OCI-LY3 (cell line): ENCODE results near the gene GRK3.
"Not testable (repeated sequence)": the region's sequence is repeated elsewhere in the genome, so short reads cannot be mapped to it uniquely, and the experiment has no call there.

Experiments used
- H2AFZ ChIP-seq: fragments of 200-600, 300-600 bp; shearing (Covaris generic); 2 replicates; pipeline ENCODE4 v1.6.0; 2014; ENCODE audit warnings: antibody characterized with exemption, low read depth, low read length
- H3K27ac ChIP-seq: fragments of 200-600, 300-600 bp; sonication (generic); 2 replicates; pipeline ENCODE4 v1.5.1; 2014; ENCODE audit warnings: mild to moderate bottlenecking, low read length, moderate library complexity, mixed read lengths
- H3K27me3 ChIP-seq: fragments of 200-600, 300-600 bp; sonication (generic); 2 replicates; pipeline ENCODE4 v1.6.1; 2014; ENCODE audit warnings: low read depth, low read length, mixed read lengths
- H3K36me3 ChIP-seq: fragments of 200-600, 300-600 bp; sonication (generic); replicated peaks from 2 replicates; pipeline ENCODE3; 2014; ENCODE audit warnings: low read depth, low read length, mixed read lengths
- H3K4me1 ChIP-seq: fragments of 300-600, 200-600 bp; sonication (generic); 2 replicates; pipeline ENCODE4 v1.6.1; 2014; ENCODE audit warnings: low read length, mixed read lengths
- H3K4me2 ChIP-seq: fragments of 200-600, 300-600 bp; sonication (generic); 2 replicates; pipeline ENCODE4 v1.6.1; 2014; ENCODE audit warnings: low read length, mixed read lengths
- H3K4me3 ChIP-seq: fragments of 300-600, 200-600 bp; sonication (generic); 2 replicates; pipeline ENCODE4 v1.5.1; 2014; ENCODE audit warnings: antibody characterized with exemption, mild to moderate bottlenecking, low read length, moderate library complexity
- H3K79me2 ChIP-seq: fragments of 300-600, 200-600 bp; shearing (Covaris generic); 2 replicates; pipeline ENCODE4 v1.6.1; 2014; ENCODE audit warnings: mild to moderate bottlenecking, low read length, mixed read lengths
- H3K9ac ChIP-seq: fragments of 300-600, 200-600 bp; shearing (Covaris generic); 2 replicates; pipeline ENCODE4 v1.6.0; 2014; ENCODE audit warnings: mild to moderate bottlenecking, low read length, moderate library complexity
- H3K9me3 ChIP-seq: fragments of 200-600, 300-600 bp; shearing (Covaris generic); 2 replicates; pipeline ENCODE4 v1.6.1; 2014; ENCODE audit warnings: low read length, mixed read lengths; ENCODE audit not compliant: insufficient read depth
- H4K20me1 ChIP-seq: fragments of 200-600, 300-600 bp; sonication (generic); 2 replicates; pipeline ENCODE4 v1.6.1; 2016; ENCODE audit warnings: low read length, mixed read lengths; ENCODE audit not compliant: insufficient read depth
- EZH2phosphoT487 ChIP-seq: fragments of 200-600 bp; shearing (Covaris generic); IDR thresholded peaks from 2 replicates; pipeline ENCODE4 v1.6.1; 2018; ENCODE audit warnings: antibody characterized with exemption, mixed run types, low read depth
- TF ChIP-seq, protein P1 (sequence below): fragments of 200-600, 300-600 bp; sonication (generic); IDR thresholded peaks from 2 replicates; pipeline ENCODE4 v1.5.1; 2014; ENCODE audit warnings: antibody characterized with exemption, low read length, low read depth

Gene GRK3

DNA sequence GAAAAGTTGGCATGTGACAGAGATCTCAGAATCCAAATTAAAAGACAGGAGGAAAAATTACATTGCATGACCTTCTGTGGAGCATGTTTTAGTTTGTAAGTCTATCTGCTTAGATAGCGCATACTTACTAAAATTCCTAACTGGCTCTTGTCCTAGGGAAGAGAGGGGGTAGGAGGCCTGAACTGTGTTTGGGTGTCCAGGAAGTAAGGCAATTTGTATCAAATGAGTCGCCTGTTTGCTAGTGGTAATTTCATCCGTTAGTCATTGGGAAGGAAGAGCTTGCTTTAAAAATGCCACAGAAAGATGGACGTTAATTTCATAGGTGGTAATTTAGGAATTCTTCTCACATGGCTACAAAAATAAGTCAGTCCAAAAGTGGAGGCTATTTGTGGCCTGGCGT lies 18.5 kb downstream of the GRK3 start:
- H3K36me3 ChIP-seq = peaks cover 26% of the 10 kb centered on the region
- no peak overlapping the region for H2AFZ ChIP-seq
- TF ChIP-seq EZH2phosphoT487 = no peak
- TF ChIP-seq, protein P1, sequence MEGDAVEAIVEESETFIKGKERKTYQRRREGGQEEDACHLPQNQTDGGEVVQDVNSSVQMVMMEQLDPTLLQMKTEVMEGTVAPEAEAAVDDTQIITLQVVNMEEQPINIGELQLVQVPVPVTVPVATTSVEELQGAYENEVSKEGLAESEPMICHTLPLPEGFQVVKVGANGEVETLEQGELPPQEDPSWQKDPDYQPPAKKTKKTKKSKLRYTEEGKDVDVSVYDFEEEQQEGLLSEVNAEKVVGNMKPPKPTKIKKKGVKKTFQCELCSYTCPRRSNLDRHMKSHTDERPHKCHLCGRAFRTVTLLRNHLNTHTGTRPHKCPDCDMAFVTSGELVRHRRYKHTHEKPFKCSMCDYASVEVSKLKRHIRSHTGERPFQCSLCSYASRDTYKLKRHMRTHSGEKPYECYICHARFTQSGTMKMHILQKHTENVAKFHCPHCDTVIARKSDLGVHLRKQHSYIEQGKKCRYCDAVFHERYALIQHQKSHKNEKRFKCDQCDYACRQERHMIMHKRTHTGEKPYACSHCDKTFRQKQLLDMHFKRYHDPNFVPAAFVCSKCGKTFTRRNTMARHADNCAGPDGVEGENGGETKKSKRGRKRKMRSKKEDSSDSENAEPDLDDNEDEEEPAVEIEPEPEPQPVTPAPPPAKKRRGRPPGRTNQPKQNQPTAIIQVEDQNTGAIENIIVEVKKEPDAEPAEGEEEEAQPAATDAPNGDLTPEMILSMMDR = no peak
- no peak overlapping the region for H3K27ac ChIP-seq
- H3K4me2 ChIP-seq = no peak overlapping the region
- peaks cover 27% of the 10 kb centered on the region for H3K4me1 ChIP-seq
- H3K4me3 ChIP-seq = no peak overlapping the region
- H3K79me2 ChIP-seq = peaks cover 100% of the 10 kb centered on the region
- H3K9me3 ChIP-seq = no peaks in the 10 kb centered on the region
- H3K9ac ChIP-seq = no peak overlapping the region
- H4K20me1 ChIP-seq = peaks cover 72% of the 10 kb centered on the region
- H3K27me3 ChIP-seq = no peaks in the 10 kb centered on the region

DNA sequence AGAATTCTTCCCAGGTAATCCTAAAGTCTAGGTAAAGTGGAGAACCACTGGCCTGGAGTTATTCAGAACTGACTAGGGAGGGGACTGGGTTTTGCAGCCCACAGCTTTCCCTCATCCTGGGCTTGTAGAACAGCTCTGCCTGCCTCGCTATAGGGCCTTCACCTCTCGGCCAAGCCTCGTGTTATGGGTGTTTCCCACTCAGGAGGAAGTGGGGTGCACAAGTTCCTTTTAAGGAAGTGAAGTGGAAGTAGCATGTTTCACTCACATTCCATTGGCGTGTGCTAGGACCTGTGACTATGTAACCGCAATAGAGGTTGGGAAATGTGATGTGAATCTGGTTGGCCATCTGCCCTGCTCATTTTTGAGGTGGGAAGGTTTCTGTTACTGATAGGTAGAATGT lies 20.5 kb downstream of the GRK3 start:
- peak overlapping the region; percentile 25; the same call in 1 of the 2 replicates for H3K4me2 ChIP-seq
- not testable (repeated sequence) for H3K9ac ChIP-seq
- H3K27ac ChIP-seq = peak overlapping the region; percentile 26; the same call in 1 of the 2 replicates

DNA sequence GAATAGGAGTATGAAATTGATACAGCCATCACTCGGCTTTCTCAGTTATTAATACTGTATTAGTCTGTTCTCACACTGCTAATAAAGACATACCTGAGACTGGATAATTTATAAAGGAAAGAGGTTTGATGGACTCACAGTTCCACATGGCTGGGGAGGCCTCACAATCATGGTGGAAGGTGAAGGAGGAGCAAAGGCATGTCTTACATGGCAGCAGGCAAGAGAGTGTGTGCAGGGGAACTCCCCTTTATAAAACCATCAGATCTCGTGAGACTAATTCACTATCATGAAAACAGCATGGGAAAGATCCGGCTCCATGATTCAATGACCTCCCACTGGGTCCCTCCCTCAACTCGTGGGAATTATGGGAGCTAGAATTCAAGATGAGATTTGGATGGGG lies 25.2 kb downstream of the GRK3 start:
- H2AFZ ChIP-seq, H3K4me2 ChIP-seq, H3K4me1 ChIP-seq, H3K27me3 ChIP-seq, H3K9me3 ChIP-seq, H3K27ac ChIP-seq, H3K4me3 ChIP-seq, H3K9ac ChIP-seq: not testable (repeated sequence)
- Histone ChIP-seq H3K79me2 (peaks cover 98% of the 10 kb centered on the region), H3K36me3 (peaks cover 19% of the 10 kb centered on the region), H4K20me1 (peaks cover 59% of the 10 kb centered on the region)

More for the DNA sequence above, 20.5 kb downstream of the GRK3 start:
- H3K4me1 ChIP-seq = peaks cover 27% of the 10 kb centered on the region
- peaks cover 16% of the 10 kb centered on the region for H3K36me3 ChIP-seq
- not testable (repeated sequence) for H3K27me3 ChIP-seq, H3K4me3 ChIP-seq, H2AFZ ChIP-seq, H3K9me3 ChIP-seq
- H3K79me2 ChIP-seq = peaks cover 100% of the 10 kb centered on the region
- peaks cover 59% of the 10 kb centered on the region for H4K20me1 ChIP-seq

DNA sequence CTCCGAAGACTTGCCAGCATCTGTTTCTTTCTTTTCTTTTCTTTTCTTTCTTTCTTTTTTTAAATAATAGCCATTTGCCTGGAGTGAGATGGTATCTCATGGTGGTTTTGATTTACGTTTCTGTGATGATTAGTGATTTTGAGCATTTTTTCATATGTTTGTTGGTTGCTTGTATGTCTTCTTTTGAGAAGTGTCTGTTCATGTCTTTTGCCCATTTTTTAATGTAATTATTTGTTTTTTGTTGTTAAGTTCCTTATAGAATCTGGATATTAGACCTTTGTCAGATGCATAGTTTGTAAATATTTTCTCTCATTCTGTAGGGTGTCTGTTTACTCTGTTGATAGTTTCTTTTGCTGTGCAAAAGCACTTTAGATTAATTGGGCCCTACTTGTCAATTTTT lies 28.8 kb downstream of the GRK3 start:
- H3K4me2 ChIP-seq, H2AFZ ChIP-seq, H3K9me3 ChIP-seq, H3K27me3 ChIP-seq, H3K4me3 ChIP-seq, H3K9ac ChIP-seq, H3K4me1 ChIP-seq, H3K27ac ChIP-seq: not testable (repeated sequence)
- H3K79me2 ChIP-seq = peaks cover 97% of the 10 kb centered on the region
- H3K36me3 ChIP-seq = peaks cover 22% of the 10 kb centered on the region
- H4K20me1 ChIP-seq = peaks cover 73% of the 10 kb centered on the region

DNA sequence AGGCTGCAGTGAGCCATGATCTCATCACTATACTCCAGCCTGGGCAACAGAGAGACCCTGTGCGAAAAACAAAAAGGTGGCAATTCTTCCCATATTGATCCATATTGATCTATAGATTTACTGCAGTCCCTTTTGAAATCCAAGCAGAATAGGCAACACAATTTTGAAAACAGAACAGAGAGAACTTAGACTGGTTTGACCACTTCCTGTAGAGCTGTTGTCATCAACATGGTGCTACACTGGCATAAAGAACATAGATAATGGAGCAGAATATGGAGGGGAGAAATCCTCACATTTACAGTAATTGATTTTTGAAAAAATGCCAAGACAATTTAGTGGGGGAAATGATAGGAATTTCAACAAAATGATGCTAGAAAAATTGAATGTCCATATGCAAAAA lies 34.1 kb downstream of the GRK3 start:
- Histone ChIP-seq H2AFZ (no peak overlapping the region), H3K79me2 (peaks cover 94% of the 10 kb centered on the region), H3K36me3 (peaks cover 10% of the 10 kb centered on the region), H3K4me2 (no peak overlapping the region), H3K27ac (no peak overlapping the region), H3K9me3 (no peaks in the 10 kb centered on the region), H3K4me3 (no peak overlapping the region), H3K27me3 (no peaks in the 10 kb centered on the region), H4K20me1 (peaks cover 87% of the 10 kb centered on the region), H3K9ac (no peak overlapping the region), H3K4me1 (no peaks in the 10 kb centered on the region)
- TF ChIP-seq, protein P1 = no peak
- no peak for TF ChIP-seq EZH2phosphoT487

DNA sequence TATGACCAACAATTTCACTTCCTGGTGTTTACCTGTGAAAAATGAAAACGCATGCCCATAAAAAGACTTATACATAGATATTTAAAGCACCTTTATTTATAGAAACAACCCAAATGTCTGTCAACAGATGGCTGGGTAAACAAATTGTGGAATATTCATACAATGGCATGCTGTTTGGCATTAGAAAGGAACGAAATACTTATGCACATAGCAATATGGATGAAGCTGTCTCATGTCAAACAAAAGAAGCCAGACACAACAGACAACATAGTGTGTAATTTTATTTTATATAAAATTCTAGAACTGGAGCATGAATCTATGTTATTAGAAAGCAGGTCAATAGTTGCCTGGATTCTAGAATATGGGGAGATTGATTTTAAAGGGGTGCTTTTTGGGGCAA lies 38.0 kb downstream of the GRK3 start:
- no peak for TF ChIP-seq EZH2phosphoT487
- TF ChIP-seq, protein P1 = no peak
- Histone ChIP-seq H3K79me2 (peaks cover 86% of the 10 kb centered on the region), H3K4me3 (no peak overlapping the region), H3K4me2 (no peak overlapping the region), H3K9ac (no peak overlapping the region), H3K27me3 (no peaks in the 10 kb centered on the region), H3K9me3 (no peaks in the 10 kb centered on the region), H3K4me1 (no peaks in the 10 kb centered on the region), H2AFZ (no peak overlapping the region), H3K27ac (no peak overlapping the region), H4K20me1 (peaks cover 74% of the 10 kb centered on the region), H3K36me3 (peaks cover 8% of the 10 kb centered on the region)
